AG09319 (cell line): ENCODE results near the gene NEK8.

ENCODE experiments used
- DNase-seq: peaks from one replicate; pipeline ENCODE4 v3.0.0-alpha.2; 2010; ENCODE audit warnings: low read depth; ENCODE audit errors: extremely low read depth
- CTCF ChIP-seq: IDR thresholded peaks from 2 replicates; pipeline ENCODE4 v1.5.1; 2011; ENCODE audit warnings: low read depth, mild to moderate bottlenecking, inconsistent platforms, low read length, moderate library complexity

Gene NEK8

GRCh38 chr17:28758411-28759121 is 30.0 kb downstream of the NEK8 start:
- no peak for DNase-seq
- no peak for TF ChIP-seq CTCF

- no peak for DNase-seq
- no peak for TF ChIP-seq CTCF
Observed at GRCh38 chr17:28759256-28759865, 30.8 kb downstream of the NEK8 start.

GRCh38 chr17:28760601-28761562 is 32.3 kb downstream of the NEK8 start:
- DNase-seq = no peak
- no peak for TF ChIP-seq CTCF

GRCh38 chr17:28763137-28763799 is 34.7 kb downstream of the NEK8 start:
- no peak for TF ChIP-seq CTCF
- no peak for DNase-seq

- peak; percentile 86 for TF ChIP-seq CTCF
- DNase-seq = no peak
Observed at GRCh38 chr17:28763804-28764266, 35.2 kb downstream of the NEK8 start.

GRCh38 chr17:28765038-28765437 is 36.5 kb downstream of the NEK8 start:
- TF ChIP-seq CTCF = no peak
- no peak for DNase-seq
